B cell (primary cell): ENCODE results near the gene TMEM132E. TPM values are rescaled to one million over a fixed set of nuclear protein-coding genes. Genes with fewer than 3 reads are reported as not detected.

Source experiments
- ATAC-seq: fragments of 200-7000 bp; cut with Tn5 transposase; one replicate; pipeline ENCODE4 v1.10.0; 2021; ENCODE audit warnings: low read depth, mild to moderate bottlenecking, moderate number of reproducible peaks, moderate library complexity
- CTCF ChIA-PET: fragments of 350-600 bp; sonication (Branson Sonifier 250); formaldehyde crosslinking; loops from one replicate; lab custom pipeline; 2021; ENCODE audit warnings: antibody characterized with exemption, inconsistent platforms; lab: Charles Lee
- POLR2A ChIA-PET: fragments of 350-600 bp; sonication (Branson Sonifier 250); formaldehyde crosslinking; loops from one replicate; lab custom pipeline; 2021; ENCODE audit warnings: antibody characterized with exemption; lab: Charles Lee
- DNase-seq: peaks from one replicate; pipeline ENCODE4 v3.0.0; 2013
- H2AFZ ChIP-seq: 2 replicates; pipeline ENCODE4 v1.6.1; 2012; ENCODE audit warnings: mild to moderate bottlenecking, low read depth, low read length; ENCODE audit not compliant: insufficient read depth, poor library complexity, severe bottlenecking
- H3K27ac ChIP-seq, 2 donors: 1 replicate in 1 of 2; 2 replicates in 1 of 2; pipeline ENCODE4 v1.5.1; 2012 to 2013; ENCODE audit warnings: low read length in 2 of 2, mild to moderate bottlenecking in 2 of 2, moderate library complexity in 1 of 2
- H3K27me3 ChIP-seq, 4 experiments: fragments of 200-600 bp in 1 of 4; sonication (generic) in 1 of 4; replicated peaks in 1 of 4; 1 replicate in 2 of 4; 2 replicates in 2 of 4; pipeline versions ENCODE4 v1.6.1 to v1.7.0; 2013 to 2016; ENCODE audit warnings: low read length in 3 of 4, mild to moderate bottlenecking in 2 of 4, mixed read lengths in 1 of 4, moderate library complexity in 1 of 4; ENCODE audit not compliant: insufficient read depth in 4 of 4, control insufficient read depth in 3 of 4; ENCODE audit errors: control extremely low read depth in 1 of 4
- H3K36me3 ChIP-seq, 2 experiments: replicated peaks in 1 of 2; 1 replicate in 1 of 2; 2 replicates in 1 of 2; pipeline versions ENCODE4 v1.6.1 to v1.7.1; 2013; ENCODE audit warnings: low read length in 1 of 2; ENCODE audit not compliant: insufficient read depth in 2 of 2, control insufficient read depth in 1 of 2; ENCODE audit errors: control extremely low read depth in 1 of 2, extremely low read depth in 1 of 2
- H3K4me1 ChIP-seq, 2 donors: fragments of 200-600 bp in 1 of 2; sonication (generic) in 1 of 2; 1 replicate in 1 of 2; 2 replicates in 1 of 2; pipeline versions ENCODE4 v1.5.1 to v1.6.1; 2013 to 2017; ENCODE audit warnings: low read length in 2 of 2; ENCODE audit not compliant: control insufficient read depth in 2 of 2, insufficient read depth in 2 of 2
- H3K4me2 ChIP-seq: replicated peaks from 2 replicates; pipeline ENCODE3; 2012; ENCODE audit warnings: mild to moderate bottlenecking, low read depth, low read length; ENCODE audit not compliant: poor library complexity, severe bottlenecking
- H3K4me3 ChIP-seq, 5 experiments: fragments of 200-600 bp in 1 of 5; sonication (generic) in 1 of 5; 1 replicate in 3 of 5; 2 replicates in 2 of 5; pipeline versions ENCODE4 v1.5.1 to v1.7.0; 2011 to 2016; ENCODE audit warnings: low read length in 4 of 5, mild to moderate bottlenecking in 4 of 5, low read depth in 2 of 5, control low read depth in 1 of 5, moderate library complexity in 1 of 5; ENCODE audit not compliant: insufficient read depth in 1 of 5; ENCODE audit errors: control extremely low read depth in 1 of 5, extremely low read depth in 1 of 5
- H3K79me2 ChIP-seq: fragments of 200-600 bp; sonication (generic); one replicate; pipeline ENCODE4 v1.6.0; 2016; ENCODE audit warnings: low read length; ENCODE audit not compliant: control insufficient read depth, insufficient read depth
- H3K9ac ChIP-seq: fragments of 200-600 bp; sonication (generic); 2 replicates; pipeline ENCODE4 v1.6.1; 2017; ENCODE audit warnings: mild to moderate bottlenecking, low read length, moderate library complexity
- H3K9me3 ChIP-seq, 3 donors: one replicate each; pipeline versions ENCODE4 v1.6.1 to v1.7.1; 2013; ENCODE audit warnings: low read length in 2 of 3; ENCODE audit not compliant: control insufficient read depth in 2 of 3, insufficient read depth in 1 of 3; ENCODE audit errors: control extremely low read depth in 1 of 3
- H4K20me1 ChIP-seq: 2 replicates; pipeline ENCODE4 v1.6.0; 2012; ENCODE audit warnings: mild to moderate bottlenecking, low read length; ENCODE audit not compliant: insufficient read depth, control insufficient read depth, poor library complexity, severe bottlenecking
- H3K27ac Mint-ChIP-seq: one replicate; pipeline ENCODE4 v1.8.0; 2021; ENCODE audit warnings: mixed read lengths
- H3K27me3 Mint-ChIP-seq: one replicate; pipeline ENCODE4 v1.8.0; 2021; ENCODE audit warnings: mixed read lengths
- H3K4me1 Mint-ChIP-seq: one replicate; pipeline ENCODE4 v1.8.0; 2021; ENCODE audit warnings: mixed read lengths
- H3K4me3 Mint-ChIP-seq: one replicate; pipeline ENCODE4 v1.8.0; 2021; ENCODE audit warnings: mixed read lengths
- H3K9me3 Mint-ChIP-seq: one replicate; pipeline ENCODE4 v1.8.0; 2022; ENCODE audit warnings: mixed read lengths; ENCODE audit not compliant: insufficient read depth
- EZH2 ChIP-seq: IDR thresholded peaks from 2 replicates; pipeline ENCODE4 v1.6.1; 2012; ENCODE audit warnings: borderline replicate concordance, low read depth, mild to moderate bottlenecking, moderate library complexity, low read length; ENCODE audit not compliant: insufficient read depth, poor library complexity, severe bottlenecking
- WGBS: methylation state at CpG from one replicate; pipeline ENCODE4 v1.1.5; 2013; ENCODE audit warnings: missing lambda C conversion rate; ENCODE audit not compliant: insufficient coverage; 5-methylcytosine and 5-hydroxymethylcytosine counted together
- intact Hi-C: fragments of 100-400 bp; cut with micrococcal nuclease; formaldehyde crosslinking; loops from one replicate; pipeline ENCODE4 v1.10.0; 2022
- polyA plus RNA-seq: library from polyadenylated mRNA; depleted of rRNA; stranded (reverse); fragments of >200 nt; gene quantifications from 2 replicates; pipeline ENCODE4 v1.2.3, GENCODE V29; 2012
- total RNA-seq, 2 donors: library from RNA; stranded (reverse); fragments of 120-200 nt in 1 of 2; gene quantifications; 1 replicate in 1 of 2; 2 replicates in 1 of 2; pipeline versions ENCODE4 v1.2.3 to v1.2.4, GENCODE V29; 2013 to 2022
- TF ChIP-seq, protein P1 (sequence below): fragments of 200-600 bp; IDR thresholded peaks from one replicate; pipeline ENCODE4 v1.8.0; 2022; ENCODE audit warnings: antibody characterized with exemption, mild to moderate bottlenecking

The TMEM132E gene
- total and polyA plus RNA-seq, 2 donors (not counting 1 experiment from before 2014, with no cell fraction given) = not detected

- H3K4me1 Mint-ChIP-seq = no peaks in the 10 kb centered on the region
Measured at GRCh38 chr17:34665150-34665806, 85.9 kb downstream of the TMEM132E start.

More at GRCh38 chr17:34665150-34665806, 85.9 kb downstream of the TMEM132E start:
- ChIA-PET CTCF (no interaction called here), POLR2A (no interaction called here)
- no peaks in the 10 kb centered on the region for H4K20me1 ChIP-seq
- no peak overlapping the region for H3K9ac ChIP-seq
- H2AFZ ChIP-seq = no peak overlapping the region
- ATAC-seq = no peak
- peaks cover 0 to 6% (median 0%) of the 10 kb centered on the region in 4 experiments for H3K27me3 ChIP-seq
- no peak for DNase-seq
- no peak overlapping the region for H3K4me3 ChIP-seq
- H3K9me3 ChIP-seq = no peaks in the 10 kb centered on the region
- no peaks in the 10 kb centered on the region for H3K4me1 ChIP-seq
- Mint-ChIP-seq H3K27me3 (peaks cover 49% of the 10 kb centered on the region), H3K9me3 (no peaks in the 10 kb centered on the region), H3K4me3 (no peak overlapping the region), H3K27ac (no peak overlapping the region)
- no peaks in the 10 kb centered on the region for H3K79me2 ChIP-seq
- intact Hi-C loops = no loop called here
- no peak overlapping the region for H3K27ac ChIP-seq
- H3K4me2 ChIP-seq = no peak overlapping the region
- 61% methylated on average over 5 of the region's 12 CpGs for WGBS
- no peak for TF ChIP-seq EZH2
- TF ChIP-seq, protein P1, sequence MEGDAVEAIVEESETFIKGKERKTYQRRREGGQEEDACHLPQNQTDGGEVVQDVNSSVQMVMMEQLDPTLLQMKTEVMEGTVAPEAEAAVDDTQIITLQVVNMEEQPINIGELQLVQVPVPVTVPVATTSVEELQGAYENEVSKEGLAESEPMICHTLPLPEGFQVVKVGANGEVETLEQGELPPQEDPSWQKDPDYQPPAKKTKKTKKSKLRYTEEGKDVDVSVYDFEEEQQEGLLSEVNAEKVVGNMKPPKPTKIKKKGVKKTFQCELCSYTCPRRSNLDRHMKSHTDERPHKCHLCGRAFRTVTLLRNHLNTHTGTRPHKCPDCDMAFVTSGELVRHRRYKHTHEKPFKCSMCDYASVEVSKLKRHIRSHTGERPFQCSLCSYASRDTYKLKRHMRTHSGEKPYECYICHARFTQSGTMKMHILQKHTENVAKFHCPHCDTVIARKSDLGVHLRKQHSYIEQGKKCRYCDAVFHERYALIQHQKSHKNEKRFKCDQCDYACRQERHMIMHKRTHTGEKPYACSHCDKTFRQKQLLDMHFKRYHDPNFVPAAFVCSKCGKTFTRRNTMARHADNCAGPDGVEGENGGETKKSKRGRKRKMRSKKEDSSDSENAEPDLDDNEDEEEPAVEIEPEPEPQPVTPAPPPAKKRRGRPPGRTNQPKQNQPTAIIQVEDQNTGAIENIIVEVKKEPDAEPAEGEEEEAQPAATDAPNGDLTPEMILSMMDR = no peak
- H3K36me3 ChIP-seq = no peaks in the 10 kb centered on the region
